Measurements from ENCODE around the gene MAST4.

The MAST4 gene

GRCh38 chr5:66769030-66769733 is 173.0 kb downstream of the MAST4 start:
- no peak for DNase-seq (ENCODE audit: low spot score)
- no peak overlapping the region for H3K27ac ChIP-seq
- ChIA-PET POLR2A (ENCODE audit: low non-redundant PET) (no interaction called here), CTCF (no interaction called here)
- TF ChIP-seq CTCF (conservative IDR thresholded peaks at IDR 0.05; ENCODE audit: low read depth) = no peak

DNA sequence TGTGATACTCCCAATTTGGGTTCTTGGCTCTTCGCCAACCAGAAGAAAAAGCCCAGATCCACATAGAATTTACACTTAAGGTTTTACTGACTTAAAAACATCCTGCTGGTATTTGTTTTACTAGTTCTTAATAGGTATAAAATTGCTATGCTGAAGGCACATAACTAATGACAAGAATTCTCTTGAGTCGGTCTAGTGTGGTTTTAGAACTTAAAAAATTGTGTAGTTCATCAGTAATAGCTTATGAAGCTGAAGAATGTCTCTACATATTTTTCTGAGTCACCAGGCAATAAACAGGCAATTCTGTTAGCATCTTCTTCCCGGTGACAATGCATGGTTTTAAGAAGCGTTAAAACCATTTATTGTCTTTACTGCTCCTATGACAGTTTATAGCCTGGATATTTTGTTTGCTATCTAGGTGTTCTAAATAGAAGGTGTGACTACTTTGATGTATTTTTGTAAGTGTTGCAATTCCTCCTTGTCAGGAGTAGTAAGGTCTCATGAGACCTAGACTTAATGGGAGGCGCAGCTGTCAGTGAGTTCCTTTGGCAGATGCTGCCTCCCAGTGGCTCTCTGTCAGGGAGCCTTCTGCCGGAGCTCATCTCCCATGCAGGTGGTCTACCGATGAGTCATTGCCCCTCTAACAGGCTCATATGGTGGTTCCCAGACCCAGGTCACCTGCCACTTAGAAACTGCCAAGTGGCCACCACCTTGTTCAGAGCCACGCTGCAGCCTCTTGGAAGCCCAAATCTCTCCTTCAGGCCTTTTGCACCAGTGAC is 173.8 kb downstream of the MAST4 start:
- ChIA-PET CTCF (no interaction called here), POLR2A (ENCODE audit: low non-redundant PET) (no interaction called here)
- no peak overlapping the region for H3K27ac ChIP-seq
- DNase-seq (ENCODE audit: low spot score) = no peak
- no peak for TF ChIP-seq CTCF (conservative IDR thresholded peaks at IDR 0.05; ENCODE audit: low read depth)

DNA sequence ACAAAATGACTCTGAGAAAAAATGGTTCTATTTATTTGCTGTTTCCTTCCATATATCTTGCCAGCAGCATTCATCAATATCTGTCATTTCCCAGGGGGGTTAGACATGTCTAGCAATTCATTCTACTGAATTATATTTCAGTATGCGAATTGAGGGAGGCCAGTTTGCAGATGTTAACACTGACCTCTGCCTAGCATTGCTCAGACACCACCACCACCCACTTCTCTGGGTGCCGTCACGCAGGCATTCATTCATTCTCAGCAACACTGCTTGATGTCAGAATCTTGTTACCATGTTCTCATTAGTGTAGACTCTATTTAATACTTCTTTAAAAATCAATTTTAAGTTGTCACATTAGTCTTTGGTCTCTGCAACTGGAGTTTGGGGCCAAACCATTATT is 181.7 kb downstream of the MAST4 start:
- TF ChIP-seq CTCF (conservative IDR thresholded peaks at IDR 0.05; ENCODE audit: low read depth) = no peak
- CTCF ChIA-PET = no interaction called here
- POLR2A ChIA-PET (ENCODE audit: low non-redundant PET) = no interaction called here

GRCh38 chr5:66779528-66779927 is 183.3 kb downstream of the MAST4 start:
- DNase-seq (ENCODE audit: low spot score) = no peak
- no peak overlapping the region for H3K27ac ChIP-seq
- POLR2A ChIA-PET (ENCODE audit: low non-redundant PET) = no interaction called here
- CTCF ChIA-PET = no interaction called here
- no peak for TF ChIP-seq CTCF (conservative IDR thresholded peaks at IDR 0.05; ENCODE audit: low read depth)

More for the DNA sequence above, 181.7 kb downstream of the MAST4 start:
- DNase-seq (ENCODE audit: low spot score) = no peak
- H3K27ac ChIP-seq = no peak overlapping the region

- no peak for TF ChIP-seq CTCF (conservative IDR thresholded peaks at IDR 0.05; ENCODE audit: low read depth)
- no peak for DNase-seq (ENCODE audit: low spot score)
- no peak overlapping the region for H3K27ac ChIP-seq
- ChIA-PET POLR2A (ENCODE audit: low non-redundant PET) (no interaction called here), CTCF (no interaction called here)
These were observed 192.4 kb downstream of the MAST4 start for GRCh38 chr5:66788556-66788955.

DNA sequence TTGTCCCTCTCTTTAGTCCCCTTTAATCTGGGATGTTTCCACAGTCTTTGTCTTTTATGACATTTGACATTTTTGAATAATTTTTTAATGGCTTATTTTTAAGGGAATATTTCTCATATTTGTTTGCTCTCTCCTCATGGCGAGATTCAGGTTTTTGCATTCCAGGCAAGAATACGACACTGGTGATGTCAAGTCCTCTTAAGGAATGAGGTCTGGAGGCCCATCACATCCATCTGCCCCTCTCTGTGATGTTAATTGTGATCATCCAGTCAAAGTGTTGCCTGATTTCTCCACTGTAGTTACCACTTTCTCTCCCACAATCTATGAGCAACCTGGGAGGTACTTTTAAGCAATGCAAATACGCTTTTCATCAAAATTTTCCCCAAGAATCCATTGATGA is 193.2 kb downstream of the MAST4 start:
- CTCF ChIA-PET = no interaction called here

More for the DNA sequence above, 193.2 kb downstream of the MAST4 start:
- no peak for DNase-seq (ENCODE audit: low spot score)
- POLR2A ChIA-PET (ENCODE audit: low non-redundant PET) = no interaction called here
- TF ChIP-seq CTCF (conservative IDR thresholded peaks at IDR 0.05; ENCODE audit: low read depth) = no peak
- H3K27ac ChIP-seq = no peak overlapping the region

All from RWPE1 (cell line).